SK-N-SH treated with all-trans-retinoic acid at 6 μM for 48 hours (cell line): ENCODE results near the gene GK.

Experiments
- CSDC2 ChIP-seq: fragments of 250-450 bp; sonication (Bioruptor Pico); IDR thresholded peaks from 2 replicates; pipeline ENCODE4 v1.5.0; 2020; ENCODE audit warnings: mild to moderate bottlenecking, moderate library complexity
- GLIS3 ChIP-seq: fragments of 250-450 bp; sonication (Bioruptor Pico); IDR thresholded peaks from 2 replicates; pipeline ENCODE4 v1.5.0; 2020; ENCODE audit warnings: mild to moderate bottlenecking, moderate library complexity
- SNAI2 ChIP-seq: fragments of 250-450 bp; sonication (Bioruptor Pico); IDR thresholded peaks from 2 replicates; pipeline ENCODE4 v1.5.0; 2020; ENCODE audit warnings: mild to moderate bottlenecking, moderate library complexity
- TOX ChIP-seq: fragments of 250-450 bp; sonication (Bioruptor Pico); IDR thresholded peaks from 2 replicates; pipeline ENCODE4 v1.8.0; 2021; ENCODE audit warnings: mild to moderate bottlenecking, moderate library complexity, borderline replicate concordance
- ZC3H10 ChIP-seq: fragments of 250-450 bp; sonication (Bioruptor Pico); IDR thresholded peaks from 2 replicates; pipeline ENCODE4 v1.5.1; 2021; ENCODE audit warnings: mild to moderate bottlenecking, moderate library complexity
- ZFP3 ChIP-seq: fragments of 250-450 bp; sonication (Bioruptor Pico); IDR thresholded peaks from 2 replicates; pipeline ENCODE4 v1.5.0; 2020; ENCODE audit warnings: mild to moderate bottlenecking, moderate library complexity
- ZNF70 ChIP-seq: fragments of 450-650 bp; formaldehyde crosslinking; IDR thresholded peaks from 2 replicates; pipeline ENCODE4 v1.5.0; 2020; ENCODE audit warnings: mild to moderate bottlenecking, moderate library complexity
- TF ChIP-seq, protein P1 (sequence below): fragments of 250-450 bp; sonication (Bioruptor Pico); IDR thresholded peaks from 2 replicates; pipeline ENCODE4 v1.5.0; 2020; ENCODE audit warnings: mild to moderate bottlenecking, moderate library complexity
- TF ChIP-seq, protein P2 (sequence below): fragments of 250-450 bp; sonication (Bioruptor Pico); IDR thresholded peaks from 2 replicates; pipeline ENCODE4 v1.5.1; 2020; ENCODE audit warnings: low read depth, mild to moderate bottlenecking, moderate library complexity

DNA sequence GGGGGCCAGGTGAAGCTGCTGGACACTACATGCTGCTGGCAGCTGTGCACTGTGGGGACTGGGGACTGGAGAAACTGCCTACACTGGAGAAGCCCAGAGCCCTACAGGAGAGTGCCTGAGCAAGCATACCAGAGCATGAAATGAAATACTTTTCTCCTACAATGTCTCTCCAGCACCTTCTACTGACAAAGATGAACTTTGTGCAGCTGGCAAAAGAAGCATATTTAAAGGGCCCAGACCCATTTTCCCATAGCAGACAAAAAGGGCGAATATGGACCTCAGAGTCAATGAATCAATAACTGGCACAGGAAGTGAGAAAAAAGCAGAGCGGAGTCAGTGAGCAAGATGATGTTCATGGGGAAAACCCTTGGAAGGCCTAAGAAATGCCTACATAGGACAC lies 30.9 kb upstream of the GK start:
- TF ChIP-seq, protein P1, sequence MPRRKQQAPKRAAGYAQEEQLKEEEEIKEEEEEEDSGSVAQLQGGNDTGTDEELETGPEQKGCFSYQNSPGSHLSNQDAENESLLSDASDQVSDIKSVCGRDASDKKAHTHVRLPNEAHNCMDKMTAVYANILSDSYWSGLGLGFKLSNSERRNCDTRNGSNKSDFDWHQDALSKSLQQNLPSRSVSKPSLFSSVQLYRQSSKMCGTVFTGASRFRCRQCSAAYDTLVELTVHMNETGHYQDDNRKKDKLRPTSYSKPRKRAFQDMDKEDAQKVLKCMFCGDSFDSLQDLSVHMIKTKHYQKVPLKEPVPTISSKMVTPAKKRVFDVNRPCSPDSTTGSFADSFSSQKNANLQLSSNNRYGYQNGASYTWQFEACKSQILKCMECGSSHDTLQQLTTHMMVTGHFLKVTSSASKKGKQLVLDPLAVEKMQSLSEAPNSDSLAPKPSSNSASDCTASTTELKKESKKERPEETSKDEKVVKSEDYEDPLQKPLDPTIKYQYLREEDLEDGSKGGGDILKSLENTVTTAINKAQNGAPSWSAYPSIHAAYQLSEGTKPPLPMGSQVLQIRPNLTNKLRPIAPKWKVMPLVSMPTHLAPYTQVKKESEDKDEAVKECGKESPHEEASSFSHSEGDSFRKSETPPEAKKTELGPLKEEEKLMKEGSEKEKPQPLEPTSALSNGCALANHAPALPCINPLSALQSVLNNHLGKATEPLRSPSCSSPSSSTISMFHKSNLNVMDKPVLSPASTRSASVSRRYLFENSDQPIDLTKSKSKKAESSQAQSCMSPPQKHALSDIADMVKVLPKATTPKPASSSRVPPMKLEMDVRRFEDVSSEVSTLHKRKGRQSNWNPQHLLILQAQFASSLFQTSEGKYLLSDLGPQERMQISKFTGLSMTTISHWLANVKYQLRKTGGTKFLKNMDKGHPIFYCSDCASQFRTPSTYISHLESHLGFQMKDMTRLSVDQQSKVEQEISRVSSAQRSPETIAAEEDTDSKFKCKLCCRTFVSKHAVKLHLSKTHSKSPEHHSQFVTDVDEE (CRISPR knock-in tag), result no peak
- TF ChIP-seq CSDC2 (CRISPR knock-in tag), result no peak
- no peak for TF ChIP-seq TOX (CRISPR knock-in tag)
- TF ChIP-seq, protein P2, sequence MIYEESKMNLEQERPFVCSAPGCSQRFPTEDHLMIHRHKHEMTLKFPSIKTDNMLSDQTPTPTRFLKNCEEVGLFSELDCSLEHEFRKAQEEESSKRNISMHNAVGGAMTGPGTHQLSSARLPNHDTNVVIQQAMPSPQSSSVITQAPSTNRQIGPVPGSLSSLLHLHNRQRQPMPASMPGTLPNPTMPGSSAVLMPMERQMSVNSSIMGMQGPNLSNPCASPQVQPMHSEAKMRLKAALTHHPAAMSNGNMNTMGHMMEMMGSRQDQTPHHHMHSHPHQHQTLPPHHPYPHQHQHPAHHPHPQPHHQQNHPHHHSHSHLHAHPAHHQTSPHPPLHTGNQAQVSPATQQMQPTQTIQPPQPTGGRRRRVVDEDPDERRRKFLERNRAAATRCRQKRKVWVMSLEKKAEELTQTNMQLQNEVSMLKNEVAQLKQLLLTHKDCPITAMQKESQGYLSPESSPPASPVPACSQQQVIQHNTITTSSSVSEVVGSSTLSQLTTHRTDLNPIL (CRISPR knock-in tag), result no peak
- no peak for TF ChIP-seq ZC3H10 (CRISPR knock-in tag)
- TF ChIP-seq GLIS3, result no peak
- no peak for TF ChIP-seq ZNF70 (CRISPR knock-in tag)
- no peak for TF ChIP-seq SNAI2 (CRISPR knock-in tag)
- TF ChIP-seq ZFP3, result no peak
